ENCODE measurements around the gene FHL3. TPM values are rescaled to one million over a fixed set of nuclear protein-coding genes. Genes with fewer than 3 reads are reported as not detected.
"Not testable (repeated sequence)": the region's sequence is repeated elsewhere in the genome, so short reads cannot be mapped to it uniquely, and the experiment has no call there.

Gene FHL3
- total RNA-seq, 8 experiments from 2014 or later = 2.8 to 17.7 (median 8.0) TPM

- in situ Hi-C loops (cut with MboI; ENCODE audit: low pct_unique_long_range_greater_than_20kb in 2 of 9, low sequenced_read_pairs in 9 of 9, unreplicated experiment in 9 of 9) = loop anchor here in 6 of 9 experiments (25.0 kb wide), 4 partner anchors 443 to 793 kb away; no protein-coding TSS in a partner anchor
- ATAC-seq (replicated peaks in 6 of 8) = no peak
- 0 to 20% (median 1%) methylated on average over 1 to 46 of the region's 70 CpGs; no CpG with 5 or more reads in 1 of the 10 experiments for WGBS, 10 experiments
- H3K27ac ChIP-seq = no peak overlapping the region
- peaks cover 37 to 42% of the 10 kb centered on the region in 2 donors for H3K4me1 ChIP-seq (replicated peaks in 1 of 2)
- peak overlapping the region; percentile 40 to 47 (median 43) for H3K4me3 ChIP-seq
Observed at GRCh38 chr1:38044221-38045215, 39.2 kb upstream of the FHL3 start.

GRCh38 chr1:38043036-38043747, 37.9 kb upstream of the FHL3 start:
- WGBS, 10 experiments = 60 to 94% (median 74%) methylated on average over 1 to 6 of the region's 12 CpGs; no CpG with 5 or more reads in 4 of the 10 experiments
- Histone ChIP-seq H3K27ac (no peak overlapping the region), H3K4me1 (replicated peaks in 1 of 2) (peaks cover 50 to 52% of the 10 kb centered on the region in 2 donors), H3K4me3 (peak overlapping the region in 1 of 5 donors; percentile 43)
- no peak for ATAC-seq (replicated peaks in 6 of 8)
- in situ Hi-C loops (cut with MboI; ENCODE audit: low pct_unique_long_range_greater_than_20kb in 2 of 9, low sequenced_read_pairs in 9 of 9, unreplicated experiment in 9 of 9) = loop anchor here in 6 of 9 experiments (25.0 kb wide), 4 partner anchors 444 to 794 kb away; no protein-coding TSS in a partner anchor

- no peak for ATAC-seq (replicated peaks in 6 of 8)
- H3K4me3 ChIP-seq = no peak overlapping the region
- in situ Hi-C loops (cut with MboI; ENCODE audit: low pct_unique_long_range_greater_than_20kb in 2 of 9, low sequenced_read_pairs in 9 of 9, unreplicated experiment in 9 of 9) = loop anchor here in 6 of 9 experiments (25.0 kb wide), 4 partner anchors 445 to 795 kb away; no protein-coding TSS in a partner anchor
- WGBS, 10 experiments = 26 to 84% (median 44%) methylated on average over 2 to 19 of the region's 21 CpGs
- no peak overlapping the region for H3K27ac ChIP-seq
- H3K4me1 ChIP-seq (replicated peaks in 1 of 2) = peaks cover 52% of the 10 kb centered on the region in 2 donors
Observed at GRCh38 chr1:38041936-38042834, 36.9 kb upstream of the FHL3 start.

- Histone ChIP-seq H3K27ac (peak overlapping the region in 1 of 2 donors; percentile 67), H3K4me3 (no peak overlapping the region), H3K4me1 (replicated peaks in 1 of 2) (peaks cover 42 to 46% of the 10 kb centered on the region in 2 donors)
- WGBS, 10 experiments = 0 to 100% (median 58%) methylated on average over 2 to 15 of the region's 17 CpGs; no CpG with 5 or more reads in 1 of the 10 experiments
- peak; percentile 22 to 78 (median 46) for ATAC-seq (replicated peaks in 6 of 8)
- in situ Hi-C loops (cut with MboI; ENCODE audit: low pct_unique_long_range_greater_than_20kb in 2 of 9, low sequenced_read_pairs in 9 of 9, unreplicated experiment in 9 of 9) = loop anchor here in 6 of 9 experiments (25.0 kb wide), 4 partner anchors 448 to 798 kb away; no protein-coding TSS in a partner anchor
Observed at GRCh38 chr1:38039331-38040088, 34.2 kb upstream of the FHL3 start.

- in situ Hi-C loops (cut with MboI; ENCODE audit: low pct_unique_long_range_greater_than_20kb in 2 of 9, low sequenced_read_pairs in 9 of 9, unreplicated experiment in 9 of 9) = loop anchor here in 6 of 9 experiments (25.0 kb wide), 4 partner anchors 448 to 798 kb away; no protein-coding TSS in a partner anchor
- peak in 7 of 8 experiments; percentile 62 to 88 (median 85) for ATAC-seq (replicated peaks in 6 of 8)
- peaks cover 42 to 46% of the 10 kb centered on the region in 2 donors for H3K4me1 ChIP-seq (replicated peaks in 1 of 2)
- H3K27ac ChIP-seq = peak overlapping the region; percentile 37 to 67
- 3 to 67% (median 13%) methylated on average over 2 to 9 of the region's 10 CpGs; no CpG with 5 or more reads in 4 of the 10 experiments for WGBS, 10 experiments
- H3K4me3 ChIP-seq = no peak overlapping the region
Observed at GRCh38 chr1:38038861-38039260, 33.5 kb upstream of the FHL3 start.

DNA sequence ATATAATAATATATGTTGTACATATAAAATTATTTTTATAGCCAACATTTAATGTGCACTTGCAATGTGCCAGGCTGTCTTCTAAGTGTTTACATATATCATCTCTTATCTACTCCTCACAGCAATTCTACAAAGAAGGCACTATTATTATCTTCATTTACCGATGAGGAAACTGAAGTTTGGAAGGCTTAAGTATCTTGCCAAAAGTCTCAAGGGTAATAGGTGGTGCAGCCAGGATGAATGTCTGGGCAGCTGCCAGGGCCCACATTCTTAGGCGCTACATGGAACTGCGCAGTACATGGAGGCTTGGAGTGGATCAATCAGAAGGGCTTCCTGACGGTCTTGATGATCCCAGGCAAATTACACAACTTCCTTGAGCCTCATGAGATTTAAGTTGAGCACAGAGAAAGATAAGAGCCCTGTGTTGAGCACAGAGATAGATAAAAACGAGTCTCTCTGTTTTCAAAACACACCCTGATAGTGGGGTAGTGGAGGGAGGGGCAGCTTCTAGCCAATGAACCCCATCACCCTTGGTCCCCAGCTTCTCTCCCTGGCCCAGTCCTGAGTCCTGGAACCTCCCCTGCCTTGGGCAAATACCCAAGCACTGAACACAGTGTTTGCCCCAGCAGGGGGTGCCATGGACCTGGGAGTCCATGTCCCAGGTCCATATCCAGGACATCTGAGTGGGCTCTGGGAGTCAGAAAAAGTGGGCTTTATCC, 32.1 kb upstream of the FHL3 start:
- Histone ChIP-seq H3K4me1 (replicated peaks in 1 of 2) (peaks cover 40 to 46% of the 10 kb centered on the region in 2 donors), H3K27ac (no peak overlapping the region), H3K4me3 (no peak overlapping the region)
- ATAC-seq (replicated peaks in 6 of 8) = peak in 2 of 8 experiments; percentile 8 to 22
- 70 to 95% (median 85%) methylated on average over 1 to 5 of the region's 5 CpGs; no CpG with 5 or more reads in 2 of the 10 experiments for WGBS, 10 experiments
- in situ Hi-C loops (cut with MboI; ENCODE audit: low pct_unique_long_range_greater_than_20kb in 2 of 9, low sequenced_read_pairs in 9 of 9, unreplicated experiment in 9 of 9) = loop anchor here in 6 of 9 experiments (25.0 kb wide), 4 partner anchors 450 to 800 kb away; no protein-coding TSS in a partner anchor

- Histone ChIP-seq H3K4me3 (no peak overlapping the region), H3K27ac (no peak overlapping the region), H3K4me1 (replicated peaks in 1 of 2) (peaks cover 43 to 47% of the 10 kb centered on the region in 2 donors)
- no peak for ATAC-seq (replicated peaks in 6 of 8)
- 80 to 100% methylated on average over 2 to 3 of the region's 13 CpGs; no CpG with 5 or more reads in 8 of the 10 experiments for WGBS, 10 experiments
- in situ Hi-C loops (cut with MboI; ENCODE audit: low pct_unique_long_range_greater_than_20kb in 2 of 9, low sequenced_read_pairs in 9 of 9, unreplicated experiment in 9 of 9) = loop anchor here in 6 of 9 experiments (25.0 kb wide), 4 partner anchors 452 to 802 kb away; no protein-coding TSS in a partner anchor
Observed at GRCh38 chr1:38034871-38035270, 29.6 kb upstream of the FHL3 start.

GRCh38 chr1:38032992-38033391, 27.7 kb upstream of the FHL3 start:
- not testable (repeated sequence) for H3K4me3 ChIP-seq; H3K27ac ChIP-seq; ATAC-seq (replicated peaks in 6 of 8)
- peaks cover 43 to 47% of the 10 kb centered on the region in 2 donors for H3K4me1 ChIP-seq (replicated peaks in 1 of 2)
- in situ Hi-C loops (cut with MboI; ENCODE audit: low pct_unique_long_range_greater_than_20kb in 2 of 9, low sequenced_read_pairs in 9 of 9, unreplicated experiment in 9 of 9) = loop anchor here in 6 of 9 experiments (25.0 kb wide), 4 partner anchors 454 to 804 kb away; no protein-coding TSS in a partner anchor
- WGBS, 10 experiments = 80 to 100% (median 100%) methylated on average over 1 to 2 of the region's 2 CpGs; no CpG with 5 or more reads in 4 of the 10 experiments

DNA sequence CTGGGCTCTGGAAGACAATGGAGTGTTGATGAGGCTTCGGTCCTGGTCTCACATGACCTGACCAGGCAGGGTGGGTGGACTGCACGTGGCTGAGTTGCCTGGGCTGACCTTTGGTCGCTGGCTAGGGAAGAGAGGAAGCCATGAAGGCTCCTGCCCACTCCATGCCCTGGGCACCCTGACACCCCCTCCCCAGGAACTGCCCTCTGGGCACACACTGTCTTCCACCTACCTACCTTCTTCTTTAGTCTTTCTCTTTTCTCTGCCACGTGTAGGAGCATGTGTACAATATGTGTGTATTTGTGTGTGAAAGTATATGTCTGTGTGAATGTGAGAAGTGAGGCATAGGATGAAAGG, 26.2 kb upstream of the FHL3 start:
- in situ Hi-C loops (cut with MboI; ENCODE audit: low pct_unique_long_range_greater_than_20kb in 2 of 9, low sequenced_read_pairs in 9 of 9, unreplicated experiment in 9 of 9) = loop anchor here in 6 of 9 experiments (25.0 kb wide), 4 partner anchors 456 to 806 kb away; no protein-coding TSS in a partner anchor
- 59 to 100% (median 78%) methylated on average over 1 to 4 of the region's 4 CpGs; no CpG with 5 or more reads in 6 of the 10 experiments for WGBS, 10 experiments

DNA sequence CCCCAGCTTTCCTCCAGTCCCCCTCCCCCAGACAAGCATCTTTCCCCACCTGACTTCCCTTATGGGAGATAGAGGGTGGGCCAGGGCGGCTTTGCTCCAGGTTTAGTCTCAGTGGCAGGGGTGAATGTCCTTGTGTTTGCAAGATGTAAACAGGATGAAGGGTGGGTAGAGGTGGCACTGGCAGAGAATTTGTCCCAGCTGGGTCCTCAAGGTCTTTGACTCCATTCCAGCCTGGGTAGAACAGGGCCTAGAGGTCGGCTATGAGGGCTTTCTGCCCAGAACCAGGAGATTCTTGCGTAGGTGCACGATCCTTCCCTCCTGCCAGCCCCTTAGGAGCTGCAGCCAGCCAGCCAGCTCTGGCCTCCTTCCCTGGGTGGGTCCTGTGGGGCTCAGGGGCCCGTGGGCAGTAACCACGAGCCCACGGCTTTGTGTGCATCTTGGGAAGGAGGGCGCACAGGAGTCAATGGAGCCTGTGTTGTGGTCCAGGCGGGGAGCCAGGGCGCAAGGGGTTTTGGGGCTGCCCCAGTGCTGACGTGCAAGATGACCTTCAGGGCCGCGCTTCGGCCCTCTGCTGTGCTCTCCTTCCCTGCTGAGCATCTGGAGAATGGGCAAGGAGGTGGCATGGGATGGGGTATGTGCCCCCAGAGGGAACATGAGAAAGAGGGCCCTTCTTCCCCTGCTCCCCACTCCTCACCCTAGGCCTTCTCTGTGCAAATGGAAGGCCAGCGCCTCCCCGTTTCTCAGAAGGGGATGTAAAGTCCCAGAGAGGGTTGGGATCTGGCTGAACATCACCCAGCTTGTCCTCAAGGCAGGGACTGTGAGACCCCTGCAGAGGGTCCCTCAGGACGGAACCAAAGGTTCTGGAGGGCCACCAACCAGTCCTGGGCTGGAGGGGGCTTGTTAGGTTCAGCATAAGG, 25.5 kb upstream of the FHL3 start:
- WGBS, 10 experiments = 60 to 87% (median 84%) methylated on average over 1 to 6 of the region's 17 CpGs; no CpG with 5 or more reads in 6 of the 10 experiments
- H3K4me3 ChIP-seq = no peak overlapping the region
- peak overlapping the region; percentile 45 to 50 for H3K27ac ChIP-seq
- H3K4me1 ChIP-seq (replicated peaks in 1 of 2) = peaks cover 44 to 54% of the 10 kb centered on the region in 2 donors
- no peak for ATAC-seq (replicated peaks in 6 of 8)
- in situ Hi-C loops (cut with MboI; ENCODE audit: low pct_unique_long_range_greater_than_20kb in 2 of 9, low sequenced_read_pairs in 9 of 9, unreplicated experiment in 9 of 9) = loop anchor here in 6 of 9 experiments (25.0 kb wide), 4 partner anchors 456 to 806 kb away; no protein-coding TSS in a partner anchor

More for the DNA sequence above, 26.2 kb upstream of the FHL3 start:
- peaks cover 44 to 54% of the 10 kb centered on the region in 2 donors for H3K4me1 ChIP-seq (replicated peaks in 1 of 2)
- ATAC-seq (replicated peaks in 6 of 8) = no peak
- H3K4me3 ChIP-seq = no peak overlapping the region
- H3K27ac ChIP-seq = peak overlapping the region in 1 of 2 donors; percentile 50
